Stimulated activated CD4-positive, alpha-beta T cell treated with anti-CD3 and anti-CD28 coated beads, Interleukin-4, amount 100 ng/mL, for 48 hours (primary cell): ENCODE data around the gene NPDC1.
"Not testable (repeated sequence)": the region's sequence is repeated elsewhere in the genome, so short reads cannot be mapped to it uniquely, and the experiment has no call there.

ENCODE experiments used
- DNase-seq, 2 donors: peaks; one replicate each; pipeline ENCODE4 v3.0.0-alpha.2; 2020; ENCODE audit warnings: low read depth in 2 of 2

Gene NPDC1

DNA sequence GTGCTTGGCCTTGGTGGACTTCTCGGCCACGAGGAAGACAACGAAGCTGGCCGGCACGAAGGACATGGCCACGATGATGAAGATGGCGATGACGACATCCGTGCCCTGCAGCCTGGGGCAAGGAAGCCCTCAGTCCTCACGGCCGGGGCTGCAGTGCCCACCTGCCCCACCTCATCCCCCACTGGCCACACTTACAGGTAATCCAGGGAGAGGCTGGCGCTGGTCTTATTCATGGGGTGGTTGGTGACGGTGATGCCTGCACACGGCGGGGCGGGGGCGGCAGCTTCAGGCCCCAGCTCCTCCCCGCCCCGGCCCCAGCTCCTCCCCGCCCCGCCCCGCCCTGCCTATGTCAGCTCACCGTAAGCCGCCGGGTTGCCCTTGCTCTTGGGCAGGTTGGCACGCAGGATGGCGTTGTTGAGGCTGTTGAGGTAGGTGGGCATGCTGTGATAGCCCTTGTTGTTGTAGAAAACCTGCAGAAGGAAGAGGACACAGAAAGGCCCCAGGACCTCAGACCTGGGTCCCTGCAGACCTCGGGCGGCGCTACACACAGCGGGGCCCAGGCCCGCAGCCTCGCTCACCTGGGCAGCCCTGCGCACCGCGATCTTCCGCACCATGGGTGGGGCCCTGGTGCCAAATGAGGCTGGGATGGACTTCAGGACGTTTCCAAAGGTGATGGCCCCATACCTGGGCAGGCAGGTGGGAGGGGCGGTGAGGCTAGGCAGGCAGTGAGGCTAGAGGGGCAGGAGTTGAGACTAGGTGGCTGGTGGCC, 33.9 kb downstream of the NPDC1 start:
- no peak for DNase-seq

DNA sequence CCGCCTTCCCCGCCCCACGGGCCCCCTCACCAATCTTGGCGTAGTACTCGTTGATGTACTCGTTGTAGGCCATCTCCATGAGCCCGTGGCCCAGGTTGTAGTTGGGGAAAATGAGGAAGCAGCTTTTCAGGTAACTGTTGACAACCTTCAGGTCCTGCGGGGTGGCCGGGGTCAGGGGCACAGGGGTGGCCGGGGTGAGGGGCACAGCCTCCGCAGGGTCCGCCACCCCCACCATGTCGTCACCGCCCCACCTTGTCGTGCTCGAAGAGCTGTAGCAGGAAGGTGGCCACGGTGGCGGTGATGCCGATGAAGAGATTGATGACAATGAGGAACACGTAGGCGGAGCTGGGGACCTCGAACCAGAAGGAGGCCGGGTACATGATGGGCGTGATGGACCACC, 34.8 kb downstream of the NPDC1 start:
- DNase-seq: no peak

DNA sequence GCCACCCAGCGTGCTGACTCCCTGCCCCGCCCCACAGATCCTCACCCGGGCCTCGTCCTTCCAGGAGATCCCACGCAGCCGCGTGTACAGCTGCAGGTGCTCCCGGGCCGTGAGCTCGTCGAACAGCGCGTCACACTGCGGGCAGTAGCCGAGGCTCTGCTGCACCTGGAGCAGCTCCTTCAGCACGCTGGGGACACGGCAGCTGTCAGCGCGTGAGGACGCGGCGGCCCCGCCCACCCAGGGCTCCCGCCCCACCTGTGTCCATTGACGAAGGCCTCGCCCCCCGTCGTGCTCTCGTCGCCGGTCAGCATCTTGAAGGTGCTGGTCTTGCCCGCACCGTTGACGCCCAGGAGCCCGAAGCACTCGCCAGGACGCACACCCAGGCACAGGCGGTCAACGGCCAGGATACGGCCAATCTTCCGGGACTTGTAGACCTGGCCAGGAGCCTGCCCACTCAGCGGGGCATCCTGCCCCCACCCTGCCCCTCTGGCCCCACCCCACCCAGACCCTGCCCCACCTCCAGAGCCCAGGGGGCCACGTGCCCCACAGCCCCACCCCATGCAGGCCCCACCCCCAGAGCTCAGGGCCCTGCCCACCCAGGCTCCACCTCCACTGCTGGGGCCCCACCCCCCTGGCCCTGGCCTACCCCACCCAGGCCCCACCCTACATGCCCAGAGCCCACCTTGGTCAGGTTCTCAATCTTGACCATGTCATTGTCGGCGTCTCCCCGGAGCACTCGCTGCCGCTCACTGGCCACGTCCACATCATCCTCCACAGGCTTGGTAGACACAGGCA, 35.8 kb downstream of the NPDC1 start:
- DNase-seq: no peak

DNA sequence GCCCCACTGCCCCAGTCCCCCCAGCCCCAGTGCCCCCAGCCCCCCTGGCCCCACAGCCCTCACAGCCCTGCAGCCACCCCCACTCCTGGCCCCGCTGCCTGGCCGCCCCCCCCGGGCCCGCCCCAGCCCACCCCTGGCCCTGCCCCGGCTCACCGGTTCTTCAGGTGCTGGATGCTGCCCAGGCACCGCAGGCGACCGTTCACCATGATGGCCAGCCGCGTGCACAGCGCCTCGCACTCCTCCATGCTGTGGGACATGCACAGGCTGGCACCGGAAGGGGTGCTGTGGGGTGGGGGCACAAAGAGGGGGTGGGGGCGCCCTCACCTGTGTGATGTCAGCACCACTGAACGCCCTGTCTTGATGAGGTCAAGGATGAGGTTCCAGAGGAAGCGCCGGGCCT, 36.8 kb downstream of the NPDC1 start:
- no peak for DNase-seq

DNA sequence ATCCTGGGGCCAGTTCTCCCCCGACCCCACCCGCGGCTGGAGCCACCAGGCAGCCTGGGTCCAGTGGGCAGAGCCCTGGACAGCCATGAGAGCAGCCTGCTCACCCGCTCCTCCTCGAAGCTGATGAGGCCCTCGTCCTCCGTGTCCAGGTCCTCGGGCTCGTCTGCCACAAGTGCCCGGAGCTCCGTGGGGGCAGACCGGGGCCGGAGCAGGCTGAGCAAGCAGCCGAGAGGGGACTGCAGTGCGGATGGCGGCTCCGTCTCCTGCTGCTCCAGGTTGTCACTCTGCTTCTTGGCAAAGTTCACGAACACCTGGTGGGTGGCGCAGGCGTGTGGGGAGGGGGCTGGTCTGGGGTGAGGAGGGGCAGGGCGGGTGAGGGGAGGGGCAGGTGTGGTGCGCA, 37.7 kb downstream of the NPDC1 start:
- no peak for DNase-seq

DNA sequence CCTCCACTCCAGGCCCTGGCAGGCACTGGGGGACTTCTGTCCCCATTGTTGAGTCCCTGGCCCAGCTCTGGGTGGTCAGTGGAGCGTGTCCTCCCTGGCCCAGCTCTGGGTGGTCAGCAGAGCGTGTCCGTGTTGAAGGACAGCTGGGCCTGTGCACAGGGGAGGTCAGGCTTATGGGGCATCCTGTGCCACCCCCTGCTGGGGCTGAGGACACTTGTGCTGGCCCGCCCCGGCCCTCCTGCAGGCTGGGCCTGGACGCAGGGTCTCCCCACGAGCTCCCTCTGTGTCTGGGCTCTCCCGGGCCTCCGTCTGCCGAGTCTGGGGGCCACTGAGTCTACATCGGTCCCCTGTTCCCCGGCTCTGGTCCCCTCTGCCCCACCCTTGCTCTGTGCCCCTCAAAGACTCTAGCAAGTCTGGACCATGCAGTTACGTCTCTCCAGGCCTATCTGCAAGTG, 38.1 kb downstream of the NPDC1 start:
- no peak for DNase-seq

DNA sequence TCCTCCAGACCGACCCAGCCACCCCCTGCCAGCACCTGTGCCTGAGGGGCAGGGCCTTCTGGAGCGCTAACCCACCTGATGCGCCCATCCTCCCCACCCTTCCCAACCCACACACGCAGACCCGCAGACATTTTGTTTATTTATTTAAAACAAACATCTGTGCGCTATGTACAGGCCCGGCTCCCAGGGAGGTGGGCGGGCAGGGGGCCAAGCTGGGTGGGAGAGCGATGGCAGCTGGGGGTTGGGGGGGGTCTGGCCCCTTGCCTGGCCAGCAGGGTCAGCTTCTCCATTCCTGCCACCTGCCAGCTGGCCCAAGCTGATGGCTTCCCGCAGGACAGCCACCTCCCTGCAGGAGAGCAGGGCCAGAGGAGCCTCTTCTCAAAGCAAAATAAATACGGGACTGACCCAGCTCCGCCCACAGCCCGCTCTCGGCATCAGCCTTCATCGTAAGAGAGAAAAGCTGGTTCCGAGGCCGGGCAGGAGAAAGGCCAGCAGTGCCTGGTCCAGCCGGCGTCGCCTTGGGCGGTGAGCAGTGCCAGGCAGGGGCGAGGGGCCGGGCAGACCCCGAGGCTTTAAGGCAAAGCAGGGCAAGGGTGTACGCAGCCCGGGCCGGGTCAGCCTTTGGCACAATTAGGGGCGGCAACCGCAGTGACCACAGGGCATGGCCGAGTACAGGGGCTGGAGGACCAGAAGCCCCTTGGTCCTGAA, 38.7 kb downstream of the NPDC1 start:
- DNase-seq: no peak

DNA sequence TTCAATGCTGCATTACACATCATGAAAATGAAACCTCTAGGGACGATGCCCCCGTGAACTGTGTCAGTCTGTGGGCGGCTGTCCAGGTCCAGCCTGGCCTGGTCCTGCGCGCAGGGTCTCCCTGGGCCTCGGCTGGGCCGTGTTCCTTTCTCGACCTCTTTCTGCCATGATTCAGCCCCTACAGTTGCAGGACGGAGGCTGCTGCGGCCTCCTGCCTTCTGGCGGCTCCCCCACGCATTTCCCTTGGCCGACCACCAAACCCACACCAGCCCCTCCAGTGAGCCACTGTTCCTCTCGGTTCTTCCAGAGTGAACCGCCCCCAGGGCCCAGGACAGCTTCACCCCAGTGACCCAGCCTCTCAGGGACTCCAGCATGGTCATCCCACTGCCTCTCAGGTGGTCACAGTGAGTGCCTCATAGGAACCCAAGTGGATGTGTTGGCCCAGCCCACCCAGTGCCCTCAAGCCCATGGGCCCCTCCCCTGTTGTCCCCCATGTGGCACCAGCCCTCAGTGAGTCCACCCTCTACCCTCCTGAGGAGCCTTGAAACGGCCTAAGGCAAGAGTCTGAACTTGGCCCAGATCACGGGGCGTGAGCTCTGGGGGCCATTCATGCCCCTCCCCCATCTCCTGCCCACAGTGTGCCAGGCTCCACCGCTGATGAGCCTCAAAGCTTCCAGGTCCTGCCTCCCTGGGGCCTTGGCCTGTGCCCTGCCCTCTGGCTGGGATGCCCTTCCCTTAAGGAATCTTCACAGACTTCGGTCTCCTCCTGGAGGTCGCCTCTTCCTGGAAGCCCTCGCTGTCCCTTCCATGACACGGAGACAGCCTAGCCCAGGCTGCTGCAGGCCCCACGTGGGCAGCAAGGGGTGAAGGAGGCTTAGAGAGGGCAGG, 39.6 kb downstream of the NPDC1 start:
- no peak for DNase-seq

DNA sequence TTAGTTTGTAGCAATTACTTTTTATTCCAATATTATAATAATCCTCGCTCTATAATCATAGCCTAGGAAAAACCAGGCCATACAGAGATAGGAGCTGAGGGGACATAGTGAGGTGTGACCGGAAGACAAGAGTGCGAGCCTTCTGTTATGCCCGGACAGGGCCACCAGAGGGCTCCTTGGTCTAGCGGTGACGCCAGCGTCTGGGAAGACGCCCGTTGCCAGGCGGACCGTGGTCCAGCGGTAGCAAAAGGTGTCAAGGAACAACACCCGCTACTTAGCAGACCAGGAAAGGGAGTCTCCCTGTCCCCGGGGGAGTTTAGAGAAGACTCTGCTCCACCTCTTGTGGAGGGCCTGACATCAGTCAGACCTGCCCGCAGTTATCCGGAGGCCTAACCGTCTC, 41.7 kb downstream of the NPDC1 start:
- DNase-seq: not testable (repeated sequence)

DNA sequence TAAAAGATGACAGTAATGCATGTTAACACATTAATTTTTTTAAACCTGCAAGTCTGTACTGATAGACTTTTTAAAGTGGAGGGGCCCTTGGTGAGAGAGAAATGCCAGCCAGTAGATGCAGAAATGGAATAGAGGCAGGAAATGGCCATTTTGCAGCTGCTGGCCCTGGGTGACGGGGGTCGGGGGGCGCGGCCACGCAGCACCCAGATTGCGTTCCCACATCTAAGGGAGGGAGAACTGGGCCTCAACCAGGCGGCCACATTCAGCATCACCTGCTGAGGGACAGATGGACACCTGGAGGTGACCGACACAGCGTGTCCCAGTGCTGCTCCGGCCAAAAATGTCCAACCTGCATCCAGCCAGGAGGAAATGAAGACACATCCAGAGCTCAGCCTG, 43.3 kb downstream of the NPDC1 start:
- DNase-seq: no peak

DNA sequence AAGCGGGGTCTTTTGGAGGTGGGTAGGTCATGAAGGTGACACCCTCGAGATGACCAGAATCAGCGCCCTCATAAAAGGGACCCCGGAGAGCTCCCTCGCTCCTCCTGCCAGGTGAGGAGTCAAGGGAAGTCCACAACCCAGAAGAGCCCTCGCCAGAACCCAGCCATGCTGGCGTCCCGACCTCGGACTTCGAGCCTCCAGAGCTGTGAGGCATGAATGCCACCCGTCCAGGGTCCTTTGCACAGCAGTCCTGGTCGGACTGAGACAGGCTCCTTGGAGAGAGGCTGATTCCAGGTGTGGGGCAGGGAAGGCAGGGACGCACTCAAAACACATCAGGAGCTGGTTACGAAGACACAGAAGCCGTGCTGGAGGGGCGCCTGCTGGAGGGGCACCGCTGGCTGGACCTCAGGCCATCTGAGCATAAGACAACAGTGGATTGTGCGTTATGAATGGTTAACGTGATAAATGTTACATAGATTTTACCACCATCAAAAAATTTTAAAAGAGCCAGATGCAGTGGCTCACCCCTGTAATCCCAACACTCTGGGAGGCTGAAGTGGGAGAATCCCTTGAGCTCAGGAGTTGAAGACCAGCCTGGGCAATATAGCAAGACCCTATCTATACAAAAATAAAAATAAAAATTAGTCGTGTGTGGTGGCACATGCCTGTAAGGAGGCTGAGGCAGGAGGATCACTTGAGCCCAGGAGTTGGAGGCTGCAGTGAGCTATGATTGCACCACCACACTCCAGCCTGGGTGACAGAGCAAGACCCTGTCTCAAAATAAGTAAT, 43.9 kb downstream of the NPDC1 start:
- DNase-seq: no peak

DNA sequence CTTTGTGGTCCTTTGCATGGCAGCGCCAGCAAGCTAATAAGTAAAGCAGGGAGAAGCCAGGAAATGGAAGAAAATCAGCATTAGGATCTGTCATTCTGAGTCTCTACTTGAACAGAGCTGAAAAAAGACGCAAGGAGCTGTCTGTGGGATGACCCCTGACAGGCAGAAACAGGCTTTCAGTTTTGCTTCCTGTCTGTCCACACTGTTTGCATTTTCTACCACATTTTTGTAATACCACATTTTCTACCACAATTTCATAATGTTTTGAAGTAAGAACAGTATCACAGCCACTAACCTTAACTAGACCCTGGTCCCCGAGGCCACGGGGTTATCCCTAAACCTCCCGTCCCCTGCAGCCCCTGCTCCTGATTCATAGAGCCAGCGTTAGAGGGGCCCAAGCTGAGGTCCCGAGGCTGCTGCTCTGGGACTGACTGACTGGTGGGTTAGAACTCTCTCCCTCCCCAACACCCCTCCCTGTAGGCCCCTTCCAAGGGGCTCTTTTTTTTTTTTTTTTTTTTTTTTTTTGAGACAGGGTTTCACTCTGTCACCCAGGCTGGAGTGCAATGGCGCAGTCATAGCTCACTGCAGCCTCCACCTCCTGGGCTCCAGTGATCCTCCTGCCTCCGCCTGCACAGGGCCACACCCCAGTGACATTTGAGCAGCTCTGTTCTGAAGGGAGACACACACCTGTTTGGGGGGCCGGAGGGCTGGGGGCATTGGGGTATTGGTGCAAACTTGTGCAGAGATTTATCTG, 45.6 kb downstream of the NPDC1 start:
- no peak for DNase-seq

DNA sequence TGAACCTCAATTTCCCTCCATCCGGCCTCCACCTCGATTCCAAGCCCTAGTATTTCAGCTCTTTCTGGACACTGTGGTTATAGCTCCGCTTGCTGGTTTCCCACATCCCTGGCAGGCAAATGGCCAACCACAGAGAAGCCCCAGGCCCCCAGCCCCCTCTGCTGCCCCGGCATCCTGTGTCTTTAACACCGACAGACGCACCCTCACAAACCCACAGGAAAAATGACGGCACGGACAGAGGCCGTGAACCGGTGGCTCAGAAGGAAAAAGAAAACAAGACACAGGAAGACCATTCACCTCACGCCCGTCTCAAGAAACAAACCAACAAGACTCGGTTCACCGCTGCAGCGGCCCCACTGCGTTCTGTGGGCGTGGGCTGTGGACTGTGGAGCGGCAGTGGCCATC, 48.1 kb downstream of the NPDC1 start:
- no peak for DNase-seq

DNA sequence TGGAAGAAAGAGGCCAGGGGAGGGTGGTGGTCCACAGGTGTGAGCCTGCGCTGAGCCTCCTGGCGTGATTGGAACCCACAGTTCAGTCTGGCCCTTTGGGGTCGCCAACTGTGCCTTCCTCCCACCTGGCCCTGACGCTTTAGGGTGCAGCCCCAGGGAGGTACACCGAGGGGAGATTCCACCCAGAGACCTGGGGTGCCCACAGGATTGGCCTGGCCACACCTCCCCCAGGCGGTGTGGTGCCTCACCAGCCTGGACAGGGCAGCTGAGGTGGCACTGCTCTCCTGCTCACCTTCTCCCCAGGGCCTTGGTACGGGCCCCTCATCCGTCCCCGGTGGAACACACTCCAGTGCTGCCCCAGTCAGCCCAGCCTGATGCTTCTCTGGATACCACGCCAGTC, 48.6 kb downstream of the NPDC1 start:
- no peak for DNase-seq

DNA sequence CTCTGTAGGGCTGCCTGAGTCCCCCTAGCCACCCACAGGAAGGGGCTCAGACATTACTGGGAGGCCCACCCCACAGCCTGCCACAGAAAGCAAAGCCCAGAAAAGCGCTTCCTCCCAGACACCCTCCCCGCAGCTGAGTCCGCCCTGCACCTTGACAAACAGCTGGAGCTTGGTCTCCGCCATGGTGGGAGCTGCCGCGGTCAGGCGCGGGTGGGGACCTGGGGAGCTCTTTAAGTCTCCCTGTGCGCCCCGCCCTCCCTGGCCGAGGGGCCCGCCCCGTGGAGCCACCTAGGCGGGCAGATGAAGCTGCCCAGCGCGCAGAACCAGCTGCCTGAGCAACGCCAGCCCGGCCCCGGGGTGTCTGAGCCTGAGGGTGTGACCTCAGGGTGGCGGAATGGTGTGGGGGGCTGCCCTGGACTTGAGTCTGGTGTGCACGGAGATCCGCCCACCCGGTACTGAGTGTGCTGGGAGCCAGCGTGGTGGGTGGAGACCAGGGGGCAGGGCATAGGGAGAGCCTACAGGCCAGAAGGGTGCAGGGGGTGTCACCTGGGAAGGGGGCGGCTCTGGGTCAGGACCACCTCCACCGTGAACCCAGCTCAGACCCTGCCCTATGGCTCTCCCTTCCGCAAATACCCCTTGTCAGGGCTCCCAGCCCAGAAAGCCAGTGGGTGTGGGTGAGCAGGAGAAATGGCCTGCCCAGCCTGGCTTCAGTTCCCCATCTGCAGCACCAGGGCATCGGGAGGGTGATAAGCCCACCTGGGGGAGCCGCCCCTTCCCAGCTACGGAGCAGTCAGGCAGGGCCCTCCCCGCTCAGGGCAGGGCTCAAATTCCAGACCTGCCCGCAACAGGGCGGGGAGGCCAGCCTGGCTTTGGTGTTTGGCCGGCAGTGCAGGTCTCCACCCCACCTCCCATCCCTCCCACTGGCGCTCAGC, 49.4 kb downstream of the NPDC1 start, which contains the start of gene CLIC3:
Gene CLIC3 (minus strand): TSS at position 208 of the 932 bp plus-strand sequence. CDS start 25 bp downstream, at position 183.
- DNase-seq: no peak

DNA sequence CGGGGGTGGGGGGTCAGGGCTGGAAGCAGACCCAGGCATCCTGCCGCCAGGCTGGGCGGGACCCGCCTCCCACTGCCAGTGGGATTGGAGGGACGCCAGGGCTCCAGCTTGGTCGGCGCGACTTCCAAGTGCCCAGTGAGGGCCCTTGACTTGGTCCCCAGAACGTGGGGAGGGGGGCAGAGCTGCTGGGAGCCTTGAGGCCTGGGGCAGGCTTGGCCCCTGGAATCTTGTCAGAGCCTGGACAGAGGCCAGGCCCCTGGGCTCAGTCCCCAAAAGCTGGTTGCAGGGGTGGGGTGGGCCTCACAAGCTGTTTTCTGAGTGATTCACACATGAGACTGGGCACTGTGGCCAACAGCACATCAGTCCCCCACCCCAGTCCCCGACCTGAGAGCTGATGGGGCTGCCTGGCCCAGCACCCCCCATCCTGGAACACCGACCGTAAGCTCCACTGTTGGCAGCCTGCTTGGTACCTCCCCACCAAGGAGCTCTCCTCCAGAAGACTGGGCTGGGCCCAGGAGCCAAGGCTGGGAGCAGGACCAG, 50.1 kb downstream of the NPDC1 start:
- no peak for DNase-seq

DNA sequence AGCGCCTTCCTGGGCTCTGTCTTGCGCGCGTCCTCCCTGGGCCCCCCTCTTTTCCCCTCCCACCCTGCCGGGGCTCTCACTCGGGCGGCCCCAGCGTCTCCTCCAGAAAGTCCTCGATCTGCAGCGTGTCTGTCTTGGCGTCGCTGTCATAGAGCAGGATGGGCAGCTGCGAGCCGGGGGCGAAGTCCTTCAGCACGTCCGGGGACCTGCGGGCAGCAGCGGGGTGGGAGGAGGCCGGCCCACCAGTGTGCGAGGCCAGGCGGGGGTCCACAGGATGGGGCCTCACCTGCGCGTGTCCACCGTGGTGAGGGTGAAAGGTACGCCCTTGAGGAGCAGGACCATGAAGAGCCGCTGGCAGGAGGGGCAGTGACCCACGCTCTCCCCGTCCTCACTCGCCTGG, 50.6 kb downstream of the NPDC1 start:
- DNase-seq: no peak

DNA sequence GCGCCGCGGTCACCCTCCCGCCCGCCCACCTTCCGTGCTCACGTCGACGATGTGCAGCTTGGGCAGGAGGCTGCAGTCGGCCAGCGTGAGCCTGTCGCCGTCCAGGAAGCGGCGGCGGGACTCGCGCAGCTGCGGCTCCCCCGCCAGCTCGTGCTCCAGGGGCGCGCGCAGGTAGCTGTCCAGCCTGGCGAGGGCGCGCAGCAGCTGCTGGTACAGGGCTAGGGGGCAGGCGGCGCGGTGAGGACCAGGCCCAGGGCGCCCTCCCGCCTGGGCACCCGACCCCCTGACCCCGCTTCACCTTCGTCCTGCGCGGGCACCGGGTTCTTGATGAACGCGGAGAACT, 51.1 kb downstream of the NPDC1 start:
- DNase-seq: no peak
